HEK293T (cell line): Measurements from ENCODE around the gene MTHFR.

Experiments
- CTCF ChIA-PET: fragments of 350-600 bp; formaldehyde crosslinking; extraction: SDS; loops from one replicate; lab custom pipeline; 2021; ENCODE audit warnings: antibody characterized with exemption, inconsistent platforms; lab: Yijun Ruan, JAX
- POLR2A ChIA-PET: fragments of 350-600 bp; formaldehyde crosslinking; extraction: SDS; loops from one replicate; lab custom pipeline; 2020; ENCODE audit warnings: antibody characterized with exemption, inconsistent platforms; lab: Yijun Ruan, JAX
- DNase-seq: peaks from one replicate; pipeline ENCODE4 v3.0.0; 2012; ENCODE audit warnings: mixed read lengths; ENCODE audit errors: extremely low spot score
- ARNT ChIP-seq: fragments of 450-650 bp; IDR thresholded peaks from 2 replicates; pipeline ENCODE4 v1.6.1; 2017; ENCODE audit warnings: mild to moderate bottlenecking
- BHLHE40 ChIP-seq: fragments of 450-650 bp; IDR thresholded peaks from 2 replicates; pipeline ENCODE4 v1.6.1; 2016; ENCODE audit warnings: mild to moderate bottlenecking, moderate library complexity, borderline replicate concordance
- CTBP1 ChIP-seq: fragments of 450-650 bp; IDR thresholded peaks from 2 replicates; pipeline ENCODE4 v1.6.1; 2016; ENCODE audit warnings: borderline replicate concordance
- ELF4 ChIP-seq: fragments of 450-650 bp; IDR thresholded peaks from 2 replicates; pipeline ENCODE4 v1.6.1; 2017; ENCODE audit warnings: antibody characterized with exemption
- FOXA1 ChIP-seq: fragments of 450-650 bp; IDR thresholded peaks from 2 replicates; pipeline ENCODE4 v1.6.1; 2016; ENCODE audit warnings: mild to moderate bottlenecking
- FOXK2 ChIP-seq: fragments of 450-650 bp; IDR thresholded peaks from 2 replicates; pipeline ENCODE4 v1.6.1; 2016; ENCODE audit warnings: mild to moderate bottlenecking
- FOXM1 ChIP-seq: fragments of 450-650 bp; IDR thresholded peaks from 2 replicates; pipeline ENCODE4 v1.6.1; 2017; ENCODE audit warnings: mild to moderate bottlenecking, borderline replicate concordance
- HDGF ChIP-seq: fragments of 450-650 bp; IDR thresholded peaks from 2 replicates; pipeline ENCODE4 v1.6.1; 2017; ENCODE audit warnings: antibody characterized with exemption, borderline replicate concordance
- L3MBTL2 ChIP-seq: fragments of 450-650 bp; conservative IDR thresholded peaks from 2 replicates; pipeline ENCODE4 v1.6.1; 2016; ENCODE audit warnings: mild to moderate bottlenecking
- LEF1 ChIP-seq: fragments of 450-650 bp; IDR thresholded peaks from 2 replicates; pipeline ENCODE4 v1.6.1; 2017; ENCODE audit warnings: mild to moderate bottlenecking, borderline replicate concordance
- NFRKB ChIP-seq: fragments of 450-650 bp; IDR thresholded peaks from 2 replicates; pipeline ENCODE4 v1.6.1; 2016; ENCODE audit warnings: mild to moderate bottlenecking, moderate library complexity
- SP1 ChIP-seq: fragments of 450-650 bp; IDR thresholded peaks from 2 replicates; pipeline ENCODE4 v1.6.1; 2017
- SUZ12 ChIP-seq: fragments of 450-650 bp; IDR thresholded peaks from 2 replicates; pipeline ENCODE4 v1.6.1; 2016; ENCODE audit warnings: mild to moderate bottlenecking
- TARDBP ChIP-seq: fragments of 450-650 bp; IDR thresholded peaks from 2 replicates; pipeline ENCODE4 v1.6.1; 2016
- ZNF384 ChIP-seq: fragments of 450-650 bp; IDR thresholded peaks from 2 replicates; pipeline ENCODE4 v1.6.1; 2016
- TF ChIP-seq, protein P1 (sequence below): fragments of 450-650 bp; IDR thresholded peaks from 2 replicates; pipeline ENCODE4 v1.6.1; 2016

MTHFR gene

DNA sequence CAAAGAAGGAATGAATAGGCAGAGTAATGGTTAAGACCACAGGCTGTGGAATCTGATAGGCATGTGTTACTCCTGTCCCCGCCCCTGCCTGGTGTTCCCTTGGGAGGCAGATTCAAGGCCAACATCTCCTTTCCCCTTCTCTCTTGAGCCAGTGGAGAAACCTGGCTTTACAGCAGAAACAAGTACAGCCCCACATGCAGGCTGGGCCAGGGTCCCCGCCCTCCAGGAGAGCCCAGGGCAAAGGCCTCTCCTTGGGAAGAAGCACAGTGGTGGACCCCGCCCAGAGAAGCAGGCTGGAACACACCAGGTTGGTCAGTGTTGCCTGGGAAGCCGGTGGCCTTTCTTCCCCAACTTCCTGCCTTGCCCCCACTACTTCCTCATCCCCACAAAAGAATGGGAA lies 36.9 kb downstream of the MTHFR start:
- TF ChIP-seq ELF4 = no peak
- TF ChIP-seq BHLHE40 = no peak
- TF ChIP-seq TARDBP = no peak
- no peak for TF ChIP-seq SP1
- no peak for TF ChIP-seq FOXK2
- TF ChIP-seq ARNT = no peak
- no peak for TF ChIP-seq FOXM1
- no peak for TF ChIP-seq SUZ12
- CTCF ChIA-PET = no interaction called here
- POLR2A ChIA-PET = no interaction called here
- no peak for DNase-seq

DNA sequence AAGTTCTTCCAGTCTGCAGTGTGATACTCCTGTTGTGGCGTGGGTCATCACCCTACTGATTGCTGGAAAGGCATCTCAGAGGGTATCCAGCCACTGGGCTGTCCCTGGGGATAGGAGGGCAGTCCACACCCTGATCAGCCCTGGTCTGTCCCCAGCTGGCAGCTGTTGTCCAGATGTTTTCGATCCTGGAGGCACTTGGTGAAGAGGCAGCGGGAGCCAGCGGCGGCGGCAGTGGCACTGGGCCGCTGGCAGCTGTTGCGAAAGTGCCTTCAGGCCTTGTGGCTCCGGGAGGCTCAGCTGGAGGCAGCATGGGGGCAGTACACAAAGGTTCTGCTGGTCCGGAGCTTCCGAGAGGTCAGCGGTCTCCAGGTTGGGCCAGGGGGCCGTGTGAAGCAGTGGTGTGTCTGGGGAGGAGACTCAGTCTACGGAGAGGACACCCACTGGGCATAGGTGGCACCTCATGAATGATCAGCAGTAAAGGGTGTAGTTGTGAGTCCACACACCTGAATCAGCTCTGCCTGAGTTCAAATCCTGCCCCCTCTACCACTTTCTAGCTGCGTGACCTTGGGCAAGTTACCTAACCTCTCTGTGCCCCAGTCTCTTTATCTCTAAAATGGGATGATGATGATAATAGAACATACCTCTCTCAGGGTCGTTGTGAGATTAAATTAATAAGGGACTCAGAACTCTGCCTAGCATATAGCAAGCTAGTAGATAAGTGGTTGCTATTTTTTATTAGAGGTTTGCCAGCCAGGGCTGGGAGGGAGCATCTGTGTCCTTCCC lies 37.7 kb downstream of the MTHFR start:
- no peak for DNase-seq
- TF ChIP-seq SP1 (no peak), FOXK2 (no peak), NFRKB (no peak), BHLHE40 (no peak), FOXM1 (no peak)
- ChIA-PET POLR2A (no interaction called here), CTCF (interaction anchor here (0.7 kb wide), 1 partner anchor 31 kb away, joined by 4 read pairs; no protein-coding TSS in a partner anchor)

DNA sequence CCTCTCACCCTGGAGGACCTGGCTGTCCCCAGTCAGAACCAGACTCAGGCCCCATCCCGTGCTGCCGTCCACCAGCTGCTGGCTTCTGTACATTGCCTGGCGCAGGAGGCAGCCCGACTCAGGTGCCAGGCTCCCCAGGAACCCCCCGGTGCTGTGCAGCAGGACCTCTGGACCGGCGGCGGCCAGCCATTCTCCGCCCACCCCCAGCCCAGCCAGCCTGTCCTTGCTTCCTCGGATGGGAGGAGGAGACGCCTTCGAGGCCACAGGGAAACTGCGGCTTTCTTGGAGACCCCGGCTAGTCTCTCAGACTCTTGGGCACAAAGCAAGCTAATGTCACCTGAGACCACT lies 39.4 kb downstream of the MTHFR start:
- TF ChIP-seq FOXM1 = no peak
- no peak for TF ChIP-seq SUZ12
- TF ChIP-seq HDGF = no peak
- TF ChIP-seq NFRKB = no peak
- TF ChIP-seq FOXA1 = no peak
- no peak for TF ChIP-seq ELF4
- no peak for TF ChIP-seq ARNT
- no peak for DNase-seq
- CTCF ChIA-PET = no interaction called here
- POLR2A ChIA-PET = no interaction called here

DNA sequence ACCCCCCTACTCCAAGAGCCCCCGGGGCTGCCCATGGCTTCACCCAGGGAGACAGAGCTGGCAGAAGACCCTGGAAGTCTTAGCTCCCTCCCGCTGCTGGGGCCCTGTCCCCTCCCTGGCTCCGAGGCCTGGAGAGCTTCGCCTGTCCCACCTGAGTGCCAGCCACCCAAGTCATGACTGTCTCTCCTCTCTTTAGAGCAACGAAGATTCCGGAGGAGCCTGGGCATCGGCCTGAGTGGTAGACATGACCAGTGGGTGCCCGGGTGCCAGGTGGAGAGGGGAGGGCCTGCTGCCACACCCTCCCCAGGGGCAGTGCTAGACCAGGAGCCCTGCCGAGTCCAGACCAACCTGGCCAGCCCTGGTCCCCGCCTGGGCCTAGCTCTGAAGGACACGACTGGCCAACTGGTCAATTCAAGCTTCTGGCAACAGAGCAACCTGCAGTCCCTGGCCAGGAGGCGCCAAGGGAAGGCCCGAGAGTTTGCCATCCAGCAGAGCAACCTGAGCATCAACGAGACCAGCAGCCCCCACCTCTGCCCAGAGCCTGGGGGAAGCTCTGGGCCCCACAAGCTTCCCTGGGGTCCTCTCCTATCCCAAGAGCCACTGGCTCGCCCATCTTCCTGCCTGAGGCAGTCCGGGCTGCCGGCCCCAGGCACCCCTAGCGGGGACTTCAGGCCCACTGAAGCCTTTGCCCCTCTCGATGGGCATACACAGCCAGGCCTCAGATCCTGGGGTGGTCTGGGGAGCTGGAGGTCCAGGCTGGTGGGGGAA lies 39.9 kb downstream of the MTHFR start:
- DNase-seq = no peak
- ChIA-PET POLR2A (no interaction called here), CTCF (no interaction called here)
- TF ChIP-seq NFRKB (no peak), L3MBTL2 (no peak), BHLHE40 (no peak), ZNF384 (no peak), TARDBP (no peak), FOXM1 (no peak), SP1 (no peak), FOXK2 (no peak), LEF1 (no peak)
- TF ChIP-seq, protein P1, sequence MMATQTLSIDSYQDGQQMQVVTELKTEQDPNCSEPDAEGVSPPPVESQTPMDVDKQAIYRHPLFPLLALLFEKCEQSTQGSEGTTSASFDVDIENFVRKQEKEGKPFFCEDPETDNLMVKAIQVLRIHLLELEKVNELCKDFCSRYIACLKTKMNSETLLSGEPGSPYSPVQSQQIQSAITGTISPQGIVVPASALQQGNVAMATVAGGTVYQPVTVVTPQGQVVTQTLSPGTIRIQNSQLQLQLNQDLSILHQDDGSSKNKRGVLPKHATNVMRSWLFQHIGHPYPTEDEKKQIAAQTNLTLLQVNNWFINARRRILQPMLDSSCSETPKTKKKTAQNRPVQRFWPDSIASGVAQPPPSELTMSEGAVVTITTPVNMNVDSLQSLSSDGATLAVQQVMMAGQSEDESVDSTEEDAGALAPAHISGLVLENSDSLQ = no peak

DNA sequence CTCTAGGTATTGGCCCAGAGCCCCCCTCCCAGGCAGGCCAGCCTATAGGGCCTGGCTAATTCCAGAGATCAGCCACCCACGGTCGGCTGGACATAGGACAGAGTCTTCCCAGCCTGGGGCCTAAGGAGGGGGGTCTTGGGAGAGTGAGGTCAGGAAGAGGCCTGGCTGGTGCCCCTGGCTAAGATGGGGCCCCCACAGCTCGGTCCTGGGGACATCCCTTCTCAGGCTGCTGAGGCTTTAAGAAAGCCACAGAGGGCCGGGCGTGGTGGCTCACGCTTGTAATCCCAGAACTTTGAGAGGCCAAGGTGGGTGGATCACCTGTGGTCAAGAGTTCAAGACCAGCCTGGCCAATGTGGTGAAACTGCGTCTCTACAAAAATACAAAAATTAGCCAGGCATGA lies 41.2 kb downstream of the MTHFR start:
- no peak for TF ChIP-seq L3MBTL2
- TF ChIP-seq HDGF = no peak
- TF ChIP-seq BHLHE40 = no peak
- TF ChIP-seq ELF4 = no peak
- TF ChIP-seq FOXM1 = no peak
- TF ChIP-seq NFRKB = no peak
- no peak for TF ChIP-seq FOXA1
- TF ChIP-seq ZNF384 = no peak
- ChIA-PET POLR2A (no interaction called here), CTCF (no interaction called here)
- no peak for DNase-seq

DNA sequence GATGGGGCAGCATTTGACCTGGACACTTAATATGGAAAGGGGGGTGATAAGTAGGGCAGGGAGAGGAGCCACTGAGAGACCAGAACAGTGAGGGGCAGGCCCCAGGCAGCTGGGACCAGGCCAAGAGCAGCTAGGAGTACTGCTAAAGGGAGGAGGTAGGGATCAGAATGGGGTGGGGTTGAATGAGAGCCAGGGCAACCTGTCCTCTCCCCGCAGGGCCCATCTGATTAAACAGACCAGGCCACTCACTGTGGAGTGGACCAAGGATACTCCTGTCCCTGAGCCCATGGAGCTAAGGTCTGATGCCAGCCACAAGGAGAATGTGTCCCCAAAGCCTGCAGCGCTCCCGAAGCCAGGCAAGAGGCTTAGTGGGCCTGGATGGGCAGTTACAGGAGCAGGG lies 41.6 kb downstream of the MTHFR start:
- ChIA-PET POLR2A (no interaction called here), CTCF (no interaction called here)
- DNase-seq = no peak
- TF ChIP-seq ELF4 (no peak), ARNT (no peak), L3MBTL2 (no peak), FOXM1 (no peak), NFRKB (no peak)
- TF ChIP-seq, protein P1 = no peak

DNA sequence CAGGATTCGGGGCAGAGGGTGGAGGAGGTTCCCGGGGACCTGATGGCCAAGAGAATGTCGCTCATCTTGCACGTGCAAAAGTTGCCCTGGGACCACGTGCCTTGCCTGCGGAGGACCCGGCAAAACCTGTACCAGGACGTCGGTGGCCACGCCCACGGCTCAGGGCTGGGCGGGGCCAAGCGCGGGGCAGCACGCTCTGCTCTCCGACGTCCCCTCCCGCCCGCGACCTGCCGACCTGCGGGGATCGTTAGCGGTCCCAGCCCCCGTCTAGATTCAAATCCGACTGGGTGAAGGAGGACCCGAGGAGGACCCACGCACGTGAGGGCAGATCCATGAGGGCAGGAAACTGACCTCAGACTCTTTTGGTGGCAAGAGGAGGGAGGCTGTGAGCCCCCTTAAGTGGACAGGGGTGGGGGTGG lies 43.8 kb downstream of the MTHFR start, which contains the start of gene C1orf167:
Gene C1orf167 (plus strand): TSS at position 206 of the 419 bp plus-strand sequence. CDS start 2,208 bp downstream, outside the sequence.
- ChIA-PET CTCF (interaction anchor here (0.6 kb wide), 1 partner anchor 140 kb away, joined by 3 read pairs; no protein-coding TSS in a partner anchor), POLR2A (no interaction called here)
- TF ChIP-seq L3MBTL2 = peak; percentile 86
- TF ChIP-seq SP1 = no peak
- DNase-seq = peak; percentile 79

DNA sequence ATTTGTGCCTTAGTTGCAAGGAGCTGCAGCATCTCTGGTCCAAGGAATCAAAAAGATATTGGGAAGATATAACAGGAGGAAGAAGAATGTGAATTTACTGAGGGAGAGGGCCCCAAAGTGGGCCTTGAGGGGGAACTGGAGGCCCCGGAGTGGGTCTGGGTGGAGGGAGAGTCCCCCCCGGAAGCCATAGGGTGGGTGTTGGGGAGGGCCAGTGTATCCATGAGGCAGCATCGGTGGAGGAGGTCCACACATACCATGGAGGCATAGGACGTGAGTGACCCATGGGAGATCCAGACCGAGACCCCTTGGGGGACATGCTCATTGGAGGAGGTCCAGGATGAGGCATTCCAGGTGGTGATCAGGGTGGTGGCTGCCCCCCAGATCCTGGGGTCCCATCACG lies 44.5 kb downstream of the MTHFR start:
- no peak for DNase-seq
- no peak for TF ChIP-seq BHLHE40
- TF ChIP-seq FOXM1 = no peak
- no peak for TF ChIP-seq CTBP1
- no peak for TF ChIP-seq LEF1
- TF ChIP-seq L3MBTL2 = no peak
- no peak for TF ChIP-seq TARDBP
- no peak for TF ChIP-seq ELF4
- TF ChIP-seq FOXK2 = no peak
- TF ChIP-seq, protein P1 = no peak
- no peak for TF ChIP-seq SUZ12
- no peak for TF ChIP-seq ZNF384
- no peak for TF ChIP-seq HDGF
- TF ChIP-seq NFRKB = no peak
- no peak for TF ChIP-seq SP1
- no peak for TF ChIP-seq FOXA1
- no peak for TF ChIP-seq ARNT
- POLR2A ChIA-PET = no interaction called here
- CTCF ChIA-PET = no interaction called here
